HepG2 (cell line): ENCODE data around the gene GJB2. TPM values are rescaled to one million over a fixed set of nuclear protein-coding genes. Genes with fewer than 3 reads are reported as not detected.

Experiments used
- KLF6 ChIP-seq: IDR thresholded peaks from 2 replicates; pipeline ENCODE4 v1.8.0; 2016; ENCODE audit warnings: missing biosample characterization, missing genetic modification reagents
- PCBP2 ChIP-seq: fragments of 200-400 bp; formaldehyde crosslinking; optimal IDR thresholded peaks from 2 replicates; pipeline ENCODE3; 2018; ENCODE audit warnings: low read length, low read depth; ENCODE audit not compliant: poor library complexity, severe bottlenecking
- ZFY ChIP-seq: sonication (generic); formaldehyde crosslinking; IDR thresholded peaks from 2 replicates; pipeline ENCODE4 v1.4.0; 2020; ENCODE audit warnings: missing genetic modification reagents
- ZNF468 ChIP-seq: sonication (generic); formaldehyde crosslinking; IDR thresholded peaks from 2 replicates; pipeline ENCODE4 v1.8.0; 2022; ENCODE audit warnings: mild to moderate bottlenecking, moderate library complexity, missing genetic modification reagents
- ZNF777 ChIP-seq: sonication (generic); formaldehyde crosslinking; IDR thresholded peaks from 2 replicates; pipeline ENCODE4 v1.4.0; 2020; ENCODE audit warnings: missing genetic modification reagents
- ZNF781 ChIP-seq: sonication (generic); formaldehyde crosslinking; IDR thresholded peaks from 2 replicates; pipeline ENCODE4 v1.5.1; 2020; ENCODE audit warnings: borderline replicate concordance, mild to moderate bottlenecking, missing genetic modification reagents; ENCODE audit errors: not compliant biosample characterization
- polyA plus RNA-seq, 8 experiments: library from polyadenylated mRNA; depleted of rRNA in 3 of 8; stranded (reverse) in 7 of 8; unstranded in 1 of 8; fragments of >200 nt; fragmentation: Illumina TruSeq in 4 of 8; extraction: Trizol in 4 of 8; gene quantifications; 2 replicates each; pipeline versions ENCODE4 v1.2.1 to v1.2.3, GENCODE V29; 2011 to 2016; ENCODE audit warnings: low read depth in 4 of 8, missing spikeins in 1 of 8, mixed read lengths in 1 of 8; ENCODE audit not compliant: insufficient read depth in 1 of 8
- total RNA-seq, 5 experiments: library from RNA; depleted of rRNA; stranded (reverse); fragments of >200 nt; fragmentation: Illumina TruSeq; extraction: Trizol; gene quantifications; 2 replicates each; pipeline ENCODE4 v1.2.3, GENCODE V29; 2016; ENCODE audit warnings: low read depth in 1 of 5
- TF ChIP-seq, protein P1 (sequence below): sonication (generic); formaldehyde crosslinking; IDR thresholded peaks from one replicate; pipeline ENCODE4 v1.5.1; 2020; ENCODE audit warnings: mild to moderate bottlenecking, missing genetic modification reagents; ENCODE audit errors: not compliant biosample characterization
- TF ChIP-seq, protein P2 (sequence below): sonication (generic); formaldehyde crosslinking; IDR thresholded peaks from 2 replicates; pipeline ENCODE4 v1.4.0; 2020; ENCODE audit warnings: mild to moderate bottlenecking, missing genetic modification reagents
- TF ChIP-seq, protein P3 (sequence below): sonication (generic); formaldehyde crosslinking; IDR thresholded peaks from 2 replicates; pipeline ENCODE4 v1.4.0; 2020; ENCODE audit warnings: missing genetic modification reagents

Gene GJB2
- total and polyA plus RNA-seq, 2 of the 13 experiments (the other 11 are each of a cell fraction or from before 2014, with no cell fraction given), result 0.15 to 0.18 TPM

DNA sequence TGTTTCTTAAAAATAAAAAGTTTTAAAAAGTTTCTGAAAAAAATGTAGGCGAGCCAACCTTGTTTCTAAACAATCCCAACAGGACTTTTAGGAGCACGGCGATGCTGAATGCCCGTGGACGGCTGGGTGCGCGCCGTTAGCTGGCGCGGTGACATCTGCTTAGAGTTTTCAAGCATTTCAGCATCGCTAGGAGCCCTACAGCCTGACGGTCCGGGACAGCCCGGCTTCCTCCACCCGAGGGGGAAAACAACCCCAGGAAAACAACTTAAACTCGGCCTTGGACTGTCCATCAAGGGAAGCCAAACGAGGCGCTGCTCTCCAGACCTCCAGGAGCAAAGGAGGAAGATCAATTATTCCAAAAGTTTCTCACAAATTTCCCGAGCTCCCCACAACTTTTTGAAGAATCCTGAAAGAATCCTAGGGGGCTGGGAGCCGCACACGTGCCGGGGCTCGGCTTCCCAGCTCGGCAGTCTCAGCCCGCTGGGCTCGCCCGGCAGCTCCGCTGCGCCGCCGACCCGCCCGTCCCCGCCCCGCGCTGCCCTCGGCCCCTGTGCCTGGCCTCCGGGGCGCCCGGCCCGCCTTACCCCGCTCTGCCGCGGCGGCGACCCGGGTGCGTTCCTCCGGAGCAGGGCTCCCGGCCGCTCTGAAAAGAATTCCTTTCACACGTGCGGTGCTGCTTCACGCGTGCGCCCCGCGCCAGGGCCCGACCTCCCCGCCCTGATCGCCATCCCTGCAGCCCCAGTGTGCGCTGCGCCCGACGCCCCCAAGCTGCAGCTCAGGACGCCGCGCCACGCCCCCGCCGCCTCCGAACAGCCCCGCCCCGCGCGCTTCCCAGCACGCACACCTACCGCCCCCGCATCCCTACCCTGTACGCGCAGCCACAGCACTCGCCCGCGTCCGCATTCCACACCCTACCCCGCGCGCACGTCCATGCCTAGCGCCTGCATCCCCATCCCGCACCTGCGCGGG lies 32.1 kb downstream of the GJB2 start, which contains the start of gene GJA3 (continued):
- TF ChIP-seq, protein P1, sequence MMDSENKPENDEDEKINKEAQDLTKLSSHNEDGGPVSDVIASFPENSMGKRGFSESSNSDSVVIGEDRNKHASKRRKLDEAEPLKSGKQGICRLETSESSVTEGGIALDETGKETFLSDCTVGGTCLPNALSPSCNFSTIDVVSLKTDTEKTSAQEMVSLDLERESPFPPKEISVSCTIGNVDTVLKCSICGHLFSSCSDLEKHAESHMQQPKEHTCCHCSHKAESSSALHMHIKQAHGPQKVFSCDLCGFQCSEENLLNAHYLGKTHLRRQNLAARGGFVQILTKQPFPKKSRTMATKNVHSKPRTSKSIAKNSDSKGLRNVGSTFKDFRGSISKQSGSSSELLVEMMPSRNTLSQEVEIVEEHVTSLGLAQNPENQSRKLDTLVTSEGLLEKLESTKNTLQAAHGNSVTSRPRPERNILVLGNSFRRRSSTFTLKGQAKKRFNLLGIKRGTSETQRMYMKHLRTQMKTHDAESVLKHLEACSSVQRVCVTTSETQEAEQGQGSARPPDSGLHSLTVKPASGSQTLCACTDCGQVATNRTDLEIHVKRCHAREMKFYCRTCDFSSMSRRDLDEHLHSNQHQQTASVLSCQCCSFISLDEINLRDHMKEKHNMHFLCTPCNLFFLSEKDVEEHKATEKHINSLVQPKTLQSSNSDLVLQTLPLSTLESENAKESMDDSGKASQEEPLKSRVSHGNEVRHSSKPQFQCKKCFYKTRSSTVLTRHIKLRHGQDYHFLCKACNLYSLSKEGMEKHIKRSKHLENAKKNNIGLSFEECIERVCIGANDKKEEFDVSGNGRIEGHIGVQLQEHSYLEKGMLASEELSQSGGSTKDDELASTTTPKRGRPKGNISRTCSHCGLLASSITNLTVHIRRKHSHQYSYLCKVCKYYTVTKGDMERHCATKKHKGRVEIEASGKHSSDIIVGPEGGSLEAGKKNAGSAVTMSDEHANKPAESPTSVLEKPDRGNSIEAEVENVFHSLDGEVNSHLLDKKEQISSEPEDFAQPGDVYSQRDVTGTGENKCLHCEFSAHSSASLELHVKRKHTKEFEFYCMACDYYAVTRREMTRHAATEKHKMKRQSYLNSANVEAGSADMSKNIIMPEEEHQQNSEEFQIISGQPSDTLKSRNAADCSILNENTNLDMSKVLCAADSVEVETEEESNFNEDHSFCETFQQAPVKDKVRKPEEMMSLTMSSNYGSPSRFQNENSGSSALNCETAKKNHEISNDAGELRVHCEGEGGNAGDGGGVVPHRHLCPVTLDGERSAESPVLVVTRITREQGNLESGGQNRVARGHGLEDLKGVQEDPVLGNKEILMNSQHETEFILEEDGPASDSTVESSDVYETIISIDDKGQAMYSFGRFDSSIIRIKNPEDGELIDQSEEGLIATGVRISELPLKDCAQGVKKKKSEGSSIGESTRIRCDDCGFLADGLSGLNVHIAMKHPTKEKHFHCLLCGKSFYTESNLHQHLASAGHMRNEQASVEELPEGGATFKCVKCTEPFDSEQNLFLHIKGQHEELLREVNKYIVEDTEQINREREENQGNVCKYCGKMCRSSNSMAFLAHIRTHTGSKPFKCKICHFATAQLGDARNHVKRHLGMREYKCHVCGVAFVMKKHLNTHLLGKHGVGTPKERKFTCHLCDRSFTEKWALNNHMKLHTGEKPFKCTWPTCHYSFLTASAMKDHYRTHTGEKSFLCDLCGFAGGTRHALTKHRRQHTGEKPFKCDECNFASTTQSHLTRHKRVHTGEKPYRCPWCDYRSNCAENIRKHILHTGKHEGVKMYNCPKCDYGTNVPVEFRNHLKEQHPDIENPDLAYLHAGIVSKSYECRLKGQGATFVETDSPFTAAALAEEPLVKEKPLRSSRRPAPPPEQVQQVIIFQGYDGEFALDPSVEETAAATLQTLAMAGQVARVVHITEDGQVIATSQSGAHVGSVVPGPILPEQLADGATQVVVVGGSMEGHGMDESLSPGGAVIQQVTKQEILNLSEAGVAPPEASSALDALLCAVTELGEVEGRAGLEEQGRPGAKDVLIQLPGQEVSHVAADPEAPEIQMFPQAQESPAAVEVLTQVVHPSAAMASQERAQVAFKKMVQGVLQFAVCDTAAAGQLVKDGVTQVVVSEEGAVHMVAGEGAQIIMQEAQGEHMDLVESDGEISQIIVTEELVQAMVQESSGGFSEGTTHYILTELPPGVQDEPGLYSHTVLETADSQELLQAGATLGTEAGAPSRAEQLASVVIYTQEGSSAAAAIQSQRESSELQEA, result no peak
- TF ChIP-seq, protein P2, sequence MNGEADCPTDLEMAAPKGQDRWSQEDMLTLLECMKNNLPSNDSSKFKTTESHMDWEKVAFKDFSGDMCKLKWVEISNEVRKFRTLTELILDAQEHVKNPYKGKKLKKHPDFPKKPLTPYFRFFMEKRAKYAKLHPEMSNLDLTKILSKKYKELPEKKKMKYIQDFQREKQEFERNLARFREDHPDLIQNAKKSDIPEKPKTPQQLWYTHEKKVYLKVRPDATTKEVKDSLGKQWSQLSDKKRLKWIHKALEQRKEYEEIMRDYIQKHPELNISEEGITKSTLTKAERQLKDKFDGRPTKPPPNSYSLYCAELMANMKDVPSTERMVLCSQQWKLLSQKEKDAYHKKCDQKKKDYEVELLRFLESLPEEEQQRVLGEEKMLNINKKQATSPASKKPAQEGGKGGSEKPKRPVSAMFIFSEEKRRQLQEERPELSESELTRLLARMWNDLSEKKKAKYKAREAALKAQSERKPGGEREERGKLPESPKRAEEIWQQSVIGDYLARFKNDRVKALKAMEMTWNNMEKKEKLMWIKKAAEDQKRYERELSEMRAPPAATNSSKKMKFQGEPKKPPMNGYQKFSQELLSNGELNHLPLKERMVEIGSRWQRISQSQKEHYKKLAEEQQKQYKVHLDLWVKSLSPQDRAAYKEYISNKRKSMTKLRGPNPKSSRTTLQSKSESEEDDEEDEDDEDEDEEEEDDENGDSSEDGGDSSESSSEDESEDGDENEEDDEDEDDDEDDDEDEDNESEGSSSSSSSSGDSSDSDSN (CRISPR knock-in tag), result peak; percentile 61; the same call in 1 of the 2 replicates
- TF ChIP-seq KLF6 (CRISPR knock-in tag), result no peak
- TF ChIP-seq ZNF781 (CRISPR knock-in tag), result no peak
- TF ChIP-seq ZFY (CRISPR knock-in tag), result 0 out of 2 replicates have a peak, but pooled peaks have one; percentile 16
- peak; percentile 62 for TF ChIP-seq ZNF777
- TF ChIP-seq, protein P3, sequence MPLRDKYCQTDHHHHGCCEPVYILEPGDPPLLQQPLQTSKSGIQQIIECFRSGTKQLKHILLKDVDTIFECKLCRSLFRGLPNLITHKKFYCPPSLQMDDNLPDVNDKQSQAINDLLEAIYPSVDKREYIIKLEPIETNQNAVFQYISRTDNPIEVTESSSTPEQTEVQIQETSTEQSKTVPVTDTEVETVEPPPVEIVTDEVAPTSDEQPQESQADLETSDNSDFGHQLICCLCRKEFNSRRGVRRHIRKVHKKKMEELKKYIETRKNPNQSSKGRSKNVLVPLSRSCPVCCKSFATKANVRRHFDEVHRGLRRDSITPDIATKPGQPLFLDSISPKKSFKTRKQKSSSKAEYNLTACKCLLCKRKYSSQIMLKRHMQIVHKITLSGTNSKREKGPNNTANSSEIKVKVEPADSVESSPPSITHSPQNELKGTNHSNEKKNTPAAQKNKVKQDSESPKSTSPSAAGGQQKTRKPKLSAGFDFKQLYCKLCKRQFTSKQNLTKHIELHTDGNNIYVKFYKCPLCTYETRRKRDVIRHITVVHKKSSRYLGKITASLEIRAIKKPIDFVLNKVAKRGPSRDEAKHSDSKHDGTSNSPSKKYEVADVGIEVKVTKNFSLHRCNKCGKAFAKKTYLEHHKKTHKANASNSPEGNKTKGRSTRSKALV (CRISPR knock-in tag), result peak; percentile 68; the same call in 1 of the 2 replicates
- TF ChIP-seq ZNF468 (CRISPR knock-in tag), result 0 out of 2 replicates have a peak, but pooled peaks have one; percentile 42
- no peak for TF ChIP-seq PCBP2
